Peyer's patch (tissue), 4 donors: ENCODE results near the gene PDGFB. TPM values are rescaled to one million over a fixed set of nuclear protein-coding genes. Genes with fewer than 3 reads are reported as not detected.
A peak's percentile ranks its signal among the peaks of the same experiment; 100 is the strongest.

Experiments
- DNase-seq, 3 donors: peaks; one replicate each; pipeline ENCODE4 v3.0.0-alpha.2; 2017 to 2019
- H3K27ac ChIP-seq, 4 donors: fragments of 200-600 bp; sonication (generic); one replicate each; pipeline ENCODE4 v1.5.1; 2016 to 2019
- H3K27me3 ChIP-seq, 2 donors: fragments of 200-600 bp; sonication (generic); one replicate each; pipeline ENCODE4 v1.5.1; 2019
- H3K36me3 ChIP-seq, 3 donors: fragments of 200-600 bp; sonication (generic); one replicate each; pipeline ENCODE4 v1.5.1; 2016 to 2019
- H3K4me1 ChIP-seq, 4 donors: fragments of 200-600 bp; sonication (generic); one replicate each; pipeline ENCODE4 v1.5.1; 2016 to 2019
- H3K4me3 ChIP-seq, 4 donors: fragments of 200-600 bp; sonication (generic); 1 replicate in 3 of 4; 2 replicates in 1 of 4; pipeline ENCODE4 v1.5.1; 2016 to 2019; ENCODE audit warnings: mild to moderate bottlenecking in 1 of 4
- H3K9me3 ChIP-seq, 4 donors: fragments of 200-600 bp; sonication (generic); one replicate each; pipeline ENCODE4 v1.5.1; 2016 to 2019; ENCODE audit warnings: mild to moderate bottlenecking in 1 of 4
- POLR2A ChIP-seq, 2 donors: fragments of 450-650 bp; IDR thresholded peaks; one replicate each; pipeline ENCODE4 v1.5.1; 2017; ENCODE audit warnings: antibody characterized with exemption in 2 of 2, mild to moderate bottlenecking in 2 of 2, moderate library complexity in 2 of 2
- total RNA-seq, 4 donors: library from RNA; depleted of rRNA; stranded (reverse); fragments of >200 nt; gene quantifications; one replicate each; pipeline ENCODE4 v1.1.0, GENCODE V29; 2016
- TF ChIP-seq, protein P1 (sequence below), 6 experiments: fragments of 450-650 bp in 4 of 6; fragments of 200-600 bp in 2 of 6; sonication (generic) in 1 of 6; IDR thresholded peaks; one replicate each; pipeline ENCODE4 v1.5.1; 2017 to 2019; ENCODE audit warnings: antibody characterized with exemption in 6 of 6, mild to moderate bottlenecking in 3 of 6, moderate library complexity in 1 of 6

Gene PDGFB
- total RNA-seq, 4 donors from 2014 or later = 1.8 to 10.7 (median 3.8) TPM

DNA sequence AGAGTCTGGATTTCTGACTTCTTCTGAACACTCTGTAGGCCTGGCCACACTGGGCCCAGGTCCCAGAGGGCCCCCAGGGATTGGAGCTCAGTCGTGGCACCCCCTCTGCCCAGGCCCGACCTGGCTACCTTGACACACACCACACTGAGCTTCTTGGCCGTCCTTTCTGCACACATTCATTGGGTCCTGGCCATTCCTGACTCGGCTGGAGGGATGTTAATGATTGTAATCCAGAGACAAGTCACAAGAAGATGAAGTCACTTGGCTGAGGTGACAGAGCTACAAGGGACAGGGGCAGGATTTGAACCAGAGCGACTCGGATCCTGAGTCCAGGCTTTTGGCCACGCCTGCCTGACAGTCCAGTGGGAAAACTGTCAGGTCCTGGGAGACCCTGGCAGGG is 23.9 kb upstream of the PDGFB start:
- Histone ChIP-seq H3K4me1 (no peaks in the 10 kb centered on the region), H3K4me3 (no peak overlapping the region), H3K9me3 (no peaks in the 10 kb centered on the region), H3K27me3 (no peaks in the 10 kb centered on the region), H3K27ac (no peak overlapping the region), H3K36me3 (no peaks in the 10 kb centered on the region)
- TF ChIP-seq, protein P1, sequence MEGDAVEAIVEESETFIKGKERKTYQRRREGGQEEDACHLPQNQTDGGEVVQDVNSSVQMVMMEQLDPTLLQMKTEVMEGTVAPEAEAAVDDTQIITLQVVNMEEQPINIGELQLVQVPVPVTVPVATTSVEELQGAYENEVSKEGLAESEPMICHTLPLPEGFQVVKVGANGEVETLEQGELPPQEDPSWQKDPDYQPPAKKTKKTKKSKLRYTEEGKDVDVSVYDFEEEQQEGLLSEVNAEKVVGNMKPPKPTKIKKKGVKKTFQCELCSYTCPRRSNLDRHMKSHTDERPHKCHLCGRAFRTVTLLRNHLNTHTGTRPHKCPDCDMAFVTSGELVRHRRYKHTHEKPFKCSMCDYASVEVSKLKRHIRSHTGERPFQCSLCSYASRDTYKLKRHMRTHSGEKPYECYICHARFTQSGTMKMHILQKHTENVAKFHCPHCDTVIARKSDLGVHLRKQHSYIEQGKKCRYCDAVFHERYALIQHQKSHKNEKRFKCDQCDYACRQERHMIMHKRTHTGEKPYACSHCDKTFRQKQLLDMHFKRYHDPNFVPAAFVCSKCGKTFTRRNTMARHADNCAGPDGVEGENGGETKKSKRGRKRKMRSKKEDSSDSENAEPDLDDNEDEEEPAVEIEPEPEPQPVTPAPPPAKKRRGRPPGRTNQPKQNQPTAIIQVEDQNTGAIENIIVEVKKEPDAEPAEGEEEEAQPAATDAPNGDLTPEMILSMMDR (IDR thresholded peaks at IDR 0.05) = no peak
- no peak for TF ChIP-seq POLR2A (IDR thresholded peaks at IDR 0.05)
- no peak for DNase-seq

DNA sequence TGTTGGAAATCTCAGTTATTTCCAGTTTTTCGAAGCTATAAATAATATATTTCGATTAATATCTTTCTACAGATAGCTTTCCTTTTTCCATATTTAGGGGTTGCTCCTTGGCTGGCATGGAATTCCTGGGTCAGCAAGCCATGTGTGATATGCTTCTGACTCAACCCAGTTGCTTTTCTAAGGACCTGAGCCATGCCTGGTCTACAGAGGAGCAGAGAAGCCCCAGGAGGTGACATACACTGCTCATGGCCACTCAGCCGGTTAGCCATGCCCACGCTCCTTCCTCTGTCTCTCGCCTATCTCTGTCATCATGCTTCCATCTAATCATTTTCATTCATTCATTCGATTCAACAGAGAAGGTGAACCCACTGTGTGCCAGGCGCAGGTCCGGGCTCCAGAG is 23.2 kb upstream of the PDGFB start:
- TF ChIP-seq POLR2A (IDR thresholded peaks at IDR 0.05) = no peak
- TF ChIP-seq, protein P1 (IDR thresholded peaks at IDR 0.05) = no peak
- Histone ChIP-seq H3K36me3 (no peaks in the 10 kb centered on the region), H3K27me3 (no peaks in the 10 kb centered on the region), H3K4me3 (no peak overlapping the region), H3K9me3 (no peaks in the 10 kb centered on the region), H3K4me1 (no peaks in the 10 kb centered on the region), H3K27ac (no peak overlapping the region)
- DNase-seq = no peak

DNA sequence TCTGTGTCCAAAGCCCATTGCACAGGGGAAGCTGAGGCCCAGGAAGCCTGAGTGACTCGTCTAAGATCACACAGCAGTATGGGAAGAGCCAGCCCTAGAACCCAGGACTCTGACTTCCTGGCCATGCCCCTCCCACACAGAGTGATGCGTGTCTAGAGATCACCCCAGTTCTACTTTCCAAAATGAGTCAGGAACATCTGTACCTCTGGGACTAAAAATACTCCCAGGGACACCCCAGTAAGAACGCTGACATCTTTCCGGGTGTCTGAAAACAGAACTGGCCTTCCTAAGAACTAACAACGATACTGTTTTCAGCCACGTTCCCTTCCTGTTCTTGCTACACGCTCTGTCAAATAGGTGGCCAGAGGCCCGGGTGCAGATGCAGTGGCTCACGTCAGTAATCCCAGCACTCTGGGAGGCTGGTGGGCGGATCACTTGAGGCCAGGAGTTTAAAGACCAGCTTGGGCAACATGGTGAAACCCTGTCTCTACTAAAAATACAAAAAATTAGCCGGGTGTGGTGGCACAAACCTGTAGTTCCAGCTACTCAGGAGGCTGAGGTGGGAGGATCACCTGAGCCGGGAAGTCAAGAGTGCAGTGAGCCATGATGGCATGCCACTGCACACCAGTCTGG is 21.7 kb upstream of the PDGFB start:
- no peak for TF ChIP-seq POLR2A (IDR thresholded peaks at IDR 0.05)
- TF ChIP-seq, protein P1 (IDR thresholded peaks at IDR 0.05) = no peak
- no peak for DNase-seq
- Histone ChIP-seq H3K4me3 (no peak overlapping the region), H3K27me3 (no peaks in the 10 kb centered on the region), H3K4me1 (no peaks in the 10 kb centered on the region), H3K36me3 (no peaks in the 10 kb centered on the region), H3K27ac (peak overlapping the region in 1 of 4 donors; percentile 31), H3K9me3 (peaks cover 0 to 7% (median 3%) of the 10 kb centered on the region in 4 donors)

GRCh38 chr22:39265143-39265886 is 20.5 kb upstream of the PDGFB start:
- H3K36me3 ChIP-seq = no peaks in the 10 kb centered on the region
- no peak for TF ChIP-seq POLR2A (IDR thresholded peaks at IDR 0.05)
- TF ChIP-seq, protein P1 (IDR thresholded peaks at IDR 0.05) = no peak
- no peak for DNase-seq
- no peak overlapping the region for H3K4me3 ChIP-seq
- peaks cover 0 to 10% (median 4%) of the 10 kb centered on the region in 4 donors for H3K9me3 ChIP-seq
- no peaks in the 10 kb centered on the region for H3K4me1 ChIP-seq
- no peaks in the 10 kb centered on the region for H3K27me3 ChIP-seq
- H3K27ac ChIP-seq = peak overlapping the region in 1 of 4 donors; percentile 30

GRCh38 chr22:39264349-39265038 is 19.7 kb upstream of the PDGFB start:
- Histone ChIP-seq H3K9me3 (peaks cover 0 to 10% (median 4%) of the 10 kb centered on the region in 4 donors), H3K4me1 (no peaks in the 10 kb centered on the region), H3K4me3 (no peak overlapping the region), H3K27me3 (no peaks in the 10 kb centered on the region), H3K27ac (peak overlapping the region in 1 of 4 donors; percentile 30), H3K36me3 (no peaks in the 10 kb centered on the region)
- no peak for TF ChIP-seq POLR2A (IDR thresholded peaks at IDR 0.05)
- TF ChIP-seq, protein P1 (IDR thresholded peaks at IDR 0.05) = no peak
- DNase-seq = peak in 1 of 3 donors; percentile 69
